ENCODE measurements around the gene HS6ST3.

DNA sequence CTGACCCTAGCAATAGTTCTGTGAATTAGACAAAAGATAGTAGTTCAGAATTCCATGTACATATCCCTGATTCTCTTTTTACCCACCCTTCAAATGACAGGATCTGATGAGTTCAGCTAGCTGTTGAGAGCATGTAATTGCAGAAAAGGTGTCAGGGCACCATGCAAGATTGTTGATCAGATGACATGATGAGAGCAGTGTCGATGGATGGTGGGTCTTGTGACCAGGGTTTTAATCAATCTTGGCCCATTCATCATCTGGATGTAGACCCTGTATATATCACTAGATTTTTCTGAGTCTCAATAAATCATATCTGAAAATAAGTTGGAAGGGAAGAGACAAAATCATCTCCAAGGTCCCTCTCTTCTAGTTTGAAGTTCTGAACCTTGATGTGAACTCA is 525.3 kb downstream of the HS6ST3 start:
- TF ChIP-seq, protein P1, sequence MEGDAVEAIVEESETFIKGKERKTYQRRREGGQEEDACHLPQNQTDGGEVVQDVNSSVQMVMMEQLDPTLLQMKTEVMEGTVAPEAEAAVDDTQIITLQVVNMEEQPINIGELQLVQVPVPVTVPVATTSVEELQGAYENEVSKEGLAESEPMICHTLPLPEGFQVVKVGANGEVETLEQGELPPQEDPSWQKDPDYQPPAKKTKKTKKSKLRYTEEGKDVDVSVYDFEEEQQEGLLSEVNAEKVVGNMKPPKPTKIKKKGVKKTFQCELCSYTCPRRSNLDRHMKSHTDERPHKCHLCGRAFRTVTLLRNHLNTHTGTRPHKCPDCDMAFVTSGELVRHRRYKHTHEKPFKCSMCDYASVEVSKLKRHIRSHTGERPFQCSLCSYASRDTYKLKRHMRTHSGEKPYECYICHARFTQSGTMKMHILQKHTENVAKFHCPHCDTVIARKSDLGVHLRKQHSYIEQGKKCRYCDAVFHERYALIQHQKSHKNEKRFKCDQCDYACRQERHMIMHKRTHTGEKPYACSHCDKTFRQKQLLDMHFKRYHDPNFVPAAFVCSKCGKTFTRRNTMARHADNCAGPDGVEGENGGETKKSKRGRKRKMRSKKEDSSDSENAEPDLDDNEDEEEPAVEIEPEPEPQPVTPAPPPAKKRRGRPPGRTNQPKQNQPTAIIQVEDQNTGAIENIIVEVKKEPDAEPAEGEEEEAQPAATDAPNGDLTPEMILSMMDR (IDR thresholded peaks at IDR 0.05; ENCODE audit: borderline replicate concordance, extremely low read depth, low read length, poor library complexity, severe bottlenecking), result no peak
- TF ChIP-seq EZH2 (IDR thresholded peaks at IDR 0.05; ENCODE audit: borderline replicate concordance, low read depth, low read length, severe bottlenecking), result no peak

Measured in DND-41 (cell line).